WTC11 (cell line): Measurements from ENCODE around the gene BRSK1. TPM values are rescaled to one million over a fixed set of nuclear protein-coding genes. Genes with fewer than 3 reads are reported as not detected.

Source experiments
- ATAC-seq: fragments of 200-7000 bp; cut with Tn5 transposase; 2 replicates; pipeline ENCODE4 v1.10.0; 2021; ENCODE audit warnings: mild to moderate bottlenecking, moderate library complexity
- CTCF ChIA-PET: fragments of 300-600 bp; sonication (Branson Sonifier 250); formaldehyde crosslinking; loops from one replicate; lab custom pipeline; 2021; ENCODE audit warnings: antibody characterized with exemption; lab: Charles Lee
- POLR2A ChIA-PET: fragments of 350-600 bp; sonication (Branson Sonifier 250); formaldehyde crosslinking; loops from one replicate; lab custom pipeline; 2021; ENCODE audit warnings: antibody characterized with exemption; lab: Charles Lee
- DNase-seq: peaks from one replicate; pipeline ENCODE4 v3.0.0; 2021; ENCODE audit warnings: low spot score
- H3K27ac Mint-ChIP-seq: 2 replicates; pipeline ENCODE4 v1.8.0; 2021; ENCODE audit warnings: mixed read lengths
- H3K27me3 Mint-ChIP-seq: 2 replicates; pipeline ENCODE4 v1.8.0; 2021; ENCODE audit warnings: low read depth, mild to moderate bottlenecking, moderate library complexity, mixed read lengths
- H3K36me3 Mint-ChIP-seq: 2 replicates; pipeline ENCODE4 v1.8.0; 2021; ENCODE audit warnings: mixed read lengths
- H3K4me1 Mint-ChIP-seq: 2 replicates; pipeline ENCODE4 v1.8.0; 2022; ENCODE audit warnings: mixed read lengths
- H3K4me3 Mint-ChIP-seq: 2 replicates; pipeline ENCODE4 v1.8.0; 2021; ENCODE audit warnings: mild to moderate bottlenecking, moderate library complexity, mixed read lengths
- H3K9me3 Mint-ChIP-seq: 2 replicates; pipeline ENCODE4 v1.8.0; 2021; ENCODE audit warnings: mixed read lengths
- AR ChIP-seq: fragments of 250-450 bp; sonication (Bioruptor Pico); IDR thresholded peaks from 2 replicates; pipeline ENCODE4 v1.9.0; 2021; ENCODE audit warnings: mild to moderate bottlenecking
- ATF1 ChIP-seq: sonication (generic); formaldehyde crosslinking; IDR thresholded peaks from 2 replicates; pipeline ENCODE4 v1.8.1; 2023; ENCODE audit warnings: mild to moderate bottlenecking, moderate library complexity, missing genetic modification reagents
- ATF2 ChIP-seq: sonication (generic); formaldehyde crosslinking; IDR thresholded peaks from 2 replicates; pipeline ENCODE4 v1.8.1; 2022; ENCODE audit warnings: low read depth, missing genetic modification reagents, borderline replicate concordance
- ATF3 ChIP-seq: sonication (generic); formaldehyde crosslinking; conservative IDR thresholded peaks from 2 replicates; pipeline ENCODE4 v1.8.1; 2022; ENCODE audit warnings: mild to moderate bottlenecking, missing genetic modification reagents
- CBFB ChIP-seq: sonication (generic); formaldehyde crosslinking; IDR thresholded peaks from 2 replicates; pipeline ENCODE4 v1.8.1; 2022; ENCODE audit warnings: mild to moderate bottlenecking, low read depth, missing genetic modification reagents
- E2F4 ChIP-seq: sonication (generic); formaldehyde crosslinking; IDR thresholded peaks from 2 replicates; pipeline ENCODE4 v1.8.1; 2022; ENCODE audit warnings: low read depth, mild to moderate bottlenecking, moderate library complexity, missing genetic modification reagents, borderline replicate concordance
- EMX1 ChIP-seq: fragments of 250-450 bp; sonication (Bioruptor Pico); IDR thresholded peaks from 2 replicates; pipeline ENCODE4 v1.8.0; 2021; ENCODE audit warnings: mild to moderate bottlenecking
- FOXK1 ChIP-seq: sonication (generic); formaldehyde crosslinking; IDR thresholded peaks from 2 replicates; pipeline ENCODE4 v1.8.0; 2022; ENCODE audit warnings: mild to moderate bottlenecking, moderate library complexity, missing genetic modification reagents
- FOXP1 ChIP-seq: sonication (generic); formaldehyde crosslinking; IDR thresholded peaks from 2 replicates; pipeline ENCODE4 v1.8.0; 2022; ENCODE audit warnings: missing genetic modification reagents, mild to moderate bottlenecking, moderate library complexity, borderline replicate concordance
- FOXP4 ChIP-seq: sonication (generic); formaldehyde crosslinking; IDR thresholded peaks from 2 replicates; pipeline ENCODE4 v1.8.0; 2022; ENCODE audit warnings: mild to moderate bottlenecking, missing genetic modification reagents
- GTF2I ChIP-seq: fragments of 250-450 bp; sonication (Bioruptor Pico); conservative IDR thresholded peaks from 2 replicates; pipeline ENCODE4 v1.4.0; 2021; ENCODE audit warnings: mild to moderate bottlenecking
- KAT7 ChIP-seq: sonication (generic); formaldehyde crosslinking; IDR thresholded peaks from 2 replicates; pipeline ENCODE4 v1.8.1; 2023; ENCODE audit warnings: missing genetic modification reagents, mild to moderate bottlenecking, borderline replicate concordance
- MXD4 ChIP-seq: fragments of 250-450 bp; sonication (Bioruptor Pico); IDR thresholded peaks from 2 replicates; pipeline ENCODE4 v1.8.0; 2021; ENCODE audit warnings: mild to moderate bottlenecking, moderate library complexity, borderline replicate concordance
- NFE2L1 ChIP-seq: sonication (generic); formaldehyde crosslinking; IDR thresholded peaks from 2 replicates; pipeline ENCODE4 v1.8.1; 2023; ENCODE audit warnings: missing genetic modification reagents
- NR1H2 ChIP-seq: sonication (generic); formaldehyde crosslinking; IDR thresholded peaks from 2 replicates; pipeline ENCODE4 v1.9.0; 2021; ENCODE audit warnings: mild to moderate bottlenecking, moderate library complexity, missing genetic modification reagents
- PREB ChIP-seq: sonication (generic); formaldehyde crosslinking; IDR thresholded peaks from 2 replicates; pipeline ENCODE4 v1.8.1; 2022; ENCODE audit warnings: mild to moderate bottlenecking, missing genetic modification reagents, moderate library complexity, borderline replicate concordance
- SOX15 ChIP-seq: fragments of 250-450 bp; sonication (Bioruptor Pico); IDR thresholded peaks from 2 replicates; pipeline ENCODE4 v1.9.0; 2021; ENCODE audit warnings: mild to moderate bottlenecking
- SP1 ChIP-seq: sonication (generic); formaldehyde crosslinking; conservative IDR thresholded peaks from 2 replicates; pipeline ENCODE4 v1.8.1; 2022; ENCODE audit warnings: missing genetic modification reagents
- TP53 ChIP-seq: sonication (generic); formaldehyde crosslinking; IDR thresholded peaks from 2 replicates; pipeline ENCODE4 v1.8.1; 2023; ENCODE audit warnings: mild to moderate bottlenecking, missing genetic modification reagents
- ZBTB21 ChIP-seq: sonication (generic); formaldehyde crosslinking; IDR thresholded peaks from 2 replicates; pipeline ENCODE4 v1.8.1; 2023; ENCODE audit warnings: mild to moderate bottlenecking, missing genetic modification reagents, borderline replicate concordance
- ZNF138 ChIP-seq: sonication (generic); formaldehyde crosslinking; conservative IDR thresholded peaks from 2 replicates; pipeline ENCODE4 v1.8.1; 2022; ENCODE audit warnings: mild to moderate bottlenecking, moderate library complexity, missing genetic modification reagents
- ZNF219 ChIP-seq: sonication (generic); formaldehyde crosslinking; IDR thresholded peaks from 2 replicates; pipeline ENCODE4 v1.8.0; 2023; ENCODE audit warnings: missing genetic modification reagents, mild to moderate bottlenecking, borderline replicate concordance
- ZNF263 ChIP-seq: sonication (generic); formaldehyde crosslinking; IDR thresholded peaks from 2 replicates; pipeline ENCODE4 v1.8.1; 2022; ENCODE audit warnings: low read depth, mild to moderate bottlenecking, moderate library complexity, missing genetic modification reagents
- ZNF512 ChIP-seq: sonication (generic); formaldehyde crosslinking; IDR thresholded peaks from 2 replicates; pipeline ENCODE4 v1.8.1; 2022; ENCODE audit warnings: missing genetic modification reagents, borderline replicate concordance
- total RNA-seq: library from RNA; stranded (reverse); gene quantifications from 3 replicates; pipeline ENCODE4 v1.2.3, GENCODE V29; 2021

BRSK1 gene
- total RNA-seq, 1 experiment from 2014 or later = 52.4 TPM

- DNase-seq (no peak), ATAC-seq (no peak)
- H3K27ac Mint-ChIP-seq = peak overlapping the region; percentile 88
- no peaks in the 10 kb centered on the region for H3K27me3 Mint-ChIP-seq
- peaks cover 47% of the 10 kb centered on the region for H3K4me1 Mint-ChIP-seq
- H3K36me3 Mint-ChIP-seq = no peaks in the 10 kb centered on the region
- H3K4me3 Mint-ChIP-seq = no peak overlapping the region
- H3K9me3 Mint-ChIP-seq = no peaks in the 10 kb centered on the region
- CTCF ChIA-PET = interaction anchor here (1.5 to 2.8 kb wide), 5 partner anchors 37 to 129 kb away, joined by 3 to 10 read pairs (median 7); partner anchors contain the start of gene TMEM238
- POLR2A ChIA-PET = interaction anchor here (0.5 to 1.2 kb wide), 3 partner anchors 61 to 346 kb away, joined by 3 to 6 read pairs (median 4); partner anchors contain the start of gene KMT5C
- TF ChIP-seq EMX1 (CRISPR knock-in tag) = no peak
- TF ChIP-seq ATF3 (CRISPR knock-in tag) = no peak
- TF ChIP-seq FOXP1 (CRISPR knock-in tag) = no peak
- TF ChIP-seq ZNF512 (CRISPR knock-in tag) = no peak
- no peak for TF ChIP-seq SOX15 (CRISPR knock-in tag)
- TF ChIP-seq KAT7 (CRISPR knock-in tag) = no peak
- TF ChIP-seq ATF1 (CRISPR knock-in tag) = no peak
- TF ChIP-seq ZNF219 (CRISPR knock-in tag) = no peak
- no peak for TF ChIP-seq SP1 (CRISPR knock-in tag)
- no peak for TF ChIP-seq MXD4 (CRISPR knock-in tag)
- TF ChIP-seq FOXP4 (CRISPR knock-in tag) = no peak
- no peak for TF ChIP-seq ZNF263
- TF ChIP-seq NR1H2 (CRISPR knock-in tag) = no peak
- no peak for TF ChIP-seq GTF2I (CRISPR knock-in tag)
- TF ChIP-seq E2F4 (CRISPR knock-in tag) = no peak
- no peak for TF ChIP-seq ZBTB21 (CRISPR knock-in tag)
- no peak for TF ChIP-seq FOXK1 (CRISPR knock-in tag)
- no peak for TF ChIP-seq PREB (CRISPR knock-in tag)
Observed at GRCh38 chr19:55254625-55254977, 29.2 kb upstream of the BRSK1 start.

- Mint-ChIP-seq H3K4me3 (peak overlapping the region; percentile 95), H3K4me1 (peaks cover 52% of the 10 kb centered on the region), H3K27ac (peak overlapping the region; percentile 78), H3K27me3 (no peaks in the 10 kb centered on the region), H3K9me3 (no peaks in the 10 kb centered on the region), H3K36me3 (no peaks in the 10 kb centered on the region)
- ATAC-seq (no peak), DNase-seq (no peak)
- ChIA-PET CTCF (interaction anchor here (1.0 to 2.8 kb wide), 4 partner anchors 24 to 166 kb away, joined by 3 to 9 read pairs (median 6); partner anchors contain the start of genes HSPBP1 and TMEM238), POLR2A (interaction anchor here (1.2 kb wide), 1 partner anchor 84 kb away, joined by 4 read pairs; the partner anchor contains the start of gene KMT5C)
- TF ChIP-seq TP53 (CRISPR knock-in tag) (no peak), AR (no peak), ATF2 (no peak), ZBTB21 (CRISPR knock-in tag) (no peak), ZNF138 (CRISPR knock-in tag) (no peak), CBFB (CRISPR knock-in tag) (no peak), NFE2L1 (CRISPR knock-in tag) (no peak)
Observed at GRCh38 chr19:55255618-55256423, 28.0 kb upstream of the BRSK1 start.
